Inflammatory macrophage treated with lipopolysaccharide for 4 hours (primary cell): ENCODE data around the gene KRTAP11-1.

Experiments used
- DNase-seq: peaks from one replicate; pipeline ENCODE4 v3.0.0-alpha.2; 2020

The KRTAP11-1 gene

GRCh38 chr21:30881480-30881879 is at the start of gene KRTAP11-1:
KRTAP11-1 (minus strand) TSS chr21:30881580; CDS start chr21:30881524, 56 bp downstream.
- no peak for DNase-seq

GRCh38 chr21:30924146-30924700 is 42.8 kb upstream of the KRTAP11-1 start:
- DNase-seq, result no peak

- DNase-seq, result no peak
Observed at GRCh38 chr21:30921129-30921528, 39.7 kb upstream of the KRTAP11-1 start.

- no peak for DNase-seq
Observed at GRCh38 chr21:30917557-30917956, 36.2 kb upstream of the KRTAP11-1 start.

GRCh38 chr21:30900881-30901280 is 19.5 kb upstream of the KRTAP11-1 start:
- no peak for DNase-seq

- DNase-seq, result no peak
Observed at GRCh38 chr21:30882866-30883597, 1.7 kb upstream of the KRTAP11-1 start.

- no peak for DNase-seq
Observed at GRCh38 chr21:30880914-30881313, 466 bp downstream of the KRTAP11-1 start.

GRCh38 chr21:30874526-30874925 is 6.9 kb downstream of the KRTAP11-1 start:
- no peak for DNase-seq

GRCh38 chr21:30847627-30848500 is 33.5 kb downstream of the KRTAP11-1 start:
- DNase-seq, result no peak

GRCh38 chr21:30842990-30843389 is 38.4 kb downstream of the KRTAP11-1 start:
- DNase-seq, result no peak

GRCh38 chr21:30839304-30839703 is 42.1 kb downstream of the KRTAP11-1 start:
- DNase-seq, result no peak

GRCh38 chr21:30838536-30838935 is 42.8 kb downstream of the KRTAP11-1 start:
- no peak for DNase-seq

GRCh38 chr21:30831194-30831765 is 50.1 kb downstream of the KRTAP11-1 start:
- DNase-seq, result peak; percentile 45
